Dedifferentiated amniotic fluid mesenchymal stem cell (primary cell): ENCODE measurements around the gene TLX1.

ENCODE experiments used
- DNase-seq: peaks from one replicate; pipeline ENCODE4 v3.0.0-alpha.2; 2016; ENCODE audit errors: extremely low spot score

The TLX1 gene

GRCh38 chr10:101112799-101113594 is 18.1 kb upstream of the TLX1 start:
- no peak for DNase-seq

GRCh38 chr10:101113890-101114403 is 17.2 kb upstream of the TLX1 start:
- no peak for DNase-seq

- DNase-seq, result no peak
Observed at GRCh38 chr10:101114646-101115045, 16.5 kb upstream of the TLX1 start.

GRCh38 chr10:101116754-101117153 is 14.3 kb upstream of the TLX1 start:
- no peak for DNase-seq

GRCh38 chr10:101118031-101118430 is 13.1 kb upstream of the TLX1 start:
- no peak for DNase-seq

- DNase-seq, result no peak
Observed at GRCh38 chr10:101120520-101120883, 10.6 kb upstream of the TLX1 start.

GRCh38 chr10:101120884-101121653 is 10.0 kb upstream of the TLX1 start:
- DNase-seq, result no peak

GRCh38 chr10:101121654-101122031 is 9.5 kb upstream of the TLX1 start:
- no peak for DNase-seq

- DNase-seq, result no peak
Observed at GRCh38 chr10:101122270-101123084, 8.6 kb upstream of the TLX1 start.

- no peak for DNase-seq
Observed at GRCh38 chr10:101123085-101123814, 7.8 kb upstream of the TLX1 start.

- no peak for DNase-seq
Observed at GRCh38 chr10:101123815-101124617, 7.1 kb upstream of the TLX1 start.

- DNase-seq, result no peak
Observed at GRCh38 chr10:101124933-101125332, 6.2 kb upstream of the TLX1 start.

- no peak for DNase-seq
Observed at GRCh38 chr10:101126684-101127628, 4.1 kb upstream of the TLX1 start.

- DNase-seq, result no peak
Observed at GRCh38 chr10:101130141-101130540, 959 bp upstream of the TLX1 start.

GRCh38 chr10:101131962-101132635 is 999 bp downstream of the TLX1 start:
- no peak for DNase-seq

- DNase-seq, result no peak
Observed at GRCh38 chr10:101132636-101133473, 1.8 kb downstream of the TLX1 start.

GRCh38 chr10:101133489-101134298 is 2.6 kb downstream of the TLX1 start:
- no peak for DNase-seq
